HAP-1 (cell line): ENCODE measurements around the gene TREM1.

ENCODE experiments used
- DNase-seq, 2 experiments: peaks; one replicate each; pipeline ENCODE4 v3.0.0-alpha.2; 2016 to 2020; ENCODE audit warnings: low spot score in 2 of 2
- H3K27me3 ChIP-seq: fragments of 250-450 bp; sonication (Bioruptor Pico); 2 replicates; pipeline ENCODE4 v1.5.1; 2020; ENCODE audit warnings: low read depth, mild to moderate bottlenecking, moderate library complexity
- H3K36me3 ChIP-seq: fragments of 250-450 bp; sonication (Bioruptor Pico); replicated peaks from 2 replicates; pipeline ENCODE4 v1.5.1; 2020; ENCODE audit warnings: mild to moderate bottlenecking
- H3K4me1 ChIP-seq: fragments of 250-450 bp; sonication (Bioruptor Pico); 2 replicates; pipeline ENCODE4 v1.5.1; 2020; ENCODE audit warnings: mild to moderate bottlenecking
- H3K4me3 ChIP-seq: fragments of 250-450 bp; sonication (Bioruptor Pico); 2 replicates; pipeline ENCODE4 v1.5.1; 2020; ENCODE audit warnings: mild to moderate bottlenecking, moderate library complexity
- H3K9me3 ChIP-seq: fragments of 250-450 bp; sonication (Bioruptor Pico); 2 replicates; pipeline ENCODE4 v1.5.1; 2020; ENCODE audit warnings: mild to moderate bottlenecking, moderate library complexity
- in situ Hi-C: fragments of 300-500 bp; cut with MboI; formaldehyde crosslinking; loops from 3 replicates; pipeline ENCODE4 v1.14.3; 2020; ENCODE audit warnings: low sequenced_read_pairs, inconsistent platforms, mixed read lengths

The TREM1 gene

GRCh38 chr6:41286544-41287346, at the start of gene TREM1:
Gene TREM1 (minus strand): TSS chr6:41286682. CDS start chr6:41286655, 27 bp downstream.
- H3K4me3 ChIP-seq: no peak within 1 kb of the TSS
- DNase-seq: no peak
- peaks cover 13% of the 10 kb centered on the region for H3K4me1 ChIP-seq

GRCh38 chr6:41335943-41336342, 49.5 kb upstream of the TREM1 start:
- no peak for DNase-seq
- Histone ChIP-seq H3K27me3 (peaks cover 12% of the 10 kb centered on the region), H3K4me3 (no peak overlapping the region)

More at GRCh38 chr6:41286544-41287346, at the start of gene TREM1:
- no peaks in the 10 kb centered on the region for H3K9me3 ChIP-seq
- no peaks in the 10 kb centered on the region for H3K27me3 ChIP-seq
- no peaks in the 10 kb centered on the region for H3K36me3 ChIP-seq
- in situ Hi-C loops: no loop called here

GRCh38 chr6:41335296-41335695, 48.8 kb upstream of the TREM1 start, which contains the start of gene NCR2:
Gene NCR2 (plus strand): TSS chr6:41335608. CDS start chr6:41335877, 269 bp downstream.
- H3K27me3 ChIP-seq: peaks cover 16% of the 10 kb centered on the region
- in situ Hi-C loops: no loop called here
- no peak for DNase-seq
- no peaks in the 10 kb centered on the region; the same call in 1 of the 2 replicates for H3K9me3 ChIP-seq
- no peaks in the 10 kb centered on the region for H3K4me1 ChIP-seq
- H3K4me3 ChIP-seq: no peak within 1 kb of the TSS
- H3K36me3 ChIP-seq: no peaks in the 10 kb centered on the region

More at GRCh38 chr6:41335943-41336342, 49.5 kb upstream of the TREM1 start:
- no peaks in the 10 kb centered on the region; the same call in 1 of the 2 replicates for H3K9me3 ChIP-seq
- in situ Hi-C loops: no loop called here
- no peaks in the 10 kb centered on the region for H3K36me3 ChIP-seq
- no peaks in the 10 kb centered on the region for H3K4me1 ChIP-seq

GRCh38 chr6:41334482-41335040, 48.1 kb upstream of the TREM1 start:
- H3K9me3 ChIP-seq: no peaks in the 10 kb centered on the region; the same call in 1 of the 2 replicates
- H3K4me3 ChIP-seq: no peak overlapping the region
- H3K4me1 ChIP-seq: no peaks in the 10 kb centered on the region
- no peak for DNase-seq
- in situ Hi-C loops: no loop called here
- H3K36me3 ChIP-seq: no peaks in the 10 kb centered on the region
- H3K27me3 ChIP-seq: peaks cover 17% of the 10 kb centered on the region

GRCh38 chr6:41332842-41333736, 46.6 kb upstream of the TREM1 start:
- no peaks in the 10 kb centered on the region for H3K9me3 ChIP-seq
- in situ Hi-C loops: no loop called here
- no peaks in the 10 kb centered on the region for H3K4me1 ChIP-seq
- H3K27me3 ChIP-seq: peaks cover 23% of the 10 kb centered on the region
- no peaks in the 10 kb centered on the region for H3K36me3 ChIP-seq
- no peak for DNase-seq
- no peak overlapping the region for H3K4me3 ChIP-seq

GRCh38 chr6:41332241-41332640, 45.8 kb upstream of the TREM1 start:
- Histone ChIP-seq H3K27me3 (peaks cover 23% of the 10 kb centered on the region), H3K4me1 (no peaks in the 10 kb centered on the region)
- in situ Hi-C loops: no loop called here

GRCh38 chr6:41331401-41332150, 45.1 kb upstream of the TREM1 start:
- no peaks in the 10 kb centered on the region for H3K9me3 ChIP-seq
- peaks cover 29% of the 10 kb centered on the region for H3K27me3 ChIP-seq
- H3K4me3 ChIP-seq: no peak overlapping the region
- DNase-seq: no peak
- H3K4me1 ChIP-seq: no peaks in the 10 kb centered on the region
- in situ Hi-C loops: no loop called here
- H3K36me3 ChIP-seq: no peaks in the 10 kb centered on the region

More at GRCh38 chr6:41332241-41332640, 45.8 kb upstream of the TREM1 start:
- Histone ChIP-seq H3K36me3 (no peaks in the 10 kb centered on the region), H3K4me3 (no peak overlapping the region), H3K9me3 (no peaks in the 10 kb centered on the region)
- DNase-seq: no peak

GRCh38 chr6:41327177-41327576, 40.7 kb upstream of the TREM1 start:
- peaks cover 56% of the 10 kb centered on the region for H3K27me3 ChIP-seq
- no peaks in the 10 kb centered on the region for H3K9me3 ChIP-seq
- no peaks in the 10 kb centered on the region for H3K36me3 ChIP-seq
- in situ Hi-C loops: no loop called here
- H3K4me1 ChIP-seq: no peaks in the 10 kb centered on the region
- DNase-seq: no peak
- no peak overlapping the region for H3K4me3 ChIP-seq

GRCh38 chr6:41326092-41326491, 39.6 kb upstream of the TREM1 start:
- H3K27me3 ChIP-seq: peaks cover 56% of the 10 kb centered on the region
- no peak overlapping the region for H3K4me3 ChIP-seq
- no peaks in the 10 kb centered on the region for H3K4me1 ChIP-seq
- H3K9me3 ChIP-seq: no peaks in the 10 kb centered on the region
- no peak for DNase-seq
- in situ Hi-C loops: no loop called here
- no peaks in the 10 kb centered on the region for H3K36me3 ChIP-seq

- Histone ChIP-seq H3K27me3 (peaks cover 55% of the 10 kb centered on the region), H3K36me3 (no peaks in the 10 kb centered on the region), H3K9me3 (no peaks in the 10 kb centered on the region), H3K4me1 (no peaks in the 10 kb centered on the region), H3K4me3 (no peak overlapping the region)
- in situ Hi-C loops: no loop called here
- no peak for DNase-seq
Observed at GRCh38 chr6:41325446-41326066, 39.1 kb upstream of the TREM1 start.

- DNase-seq: no peak
- no peak overlapping the region for H3K4me3 ChIP-seq
- H3K27me3 ChIP-seq: peaks cover 44% of the 10 kb centered on the region
- in situ Hi-C loops: no loop called here
- no peaks in the 10 kb centered on the region for H3K9me3 ChIP-seq
- H3K36me3 ChIP-seq: no peaks in the 10 kb centered on the region
- peaks cover 4% of the 10 kb centered on the region for H3K4me1 ChIP-seq
Observed at GRCh38 chr6:41321183-41321582, 34.7 kb upstream of the TREM1 start.

GRCh38 chr6:41318654-41319565, 32.4 kb upstream of the TREM1 start:
- Histone ChIP-seq H3K36me3 (no peaks in the 10 kb centered on the region), H3K27me3 (peaks cover 46% of the 10 kb centered on the region), H3K4me1 (peaks cover 4% of the 10 kb centered on the region), H3K9me3 (no peaks in the 10 kb centered on the region), H3K4me3 (no peak overlapping the region; the same call in 1 of the 2 replicates)
- DNase-seq: peak; percentile 59 to 87
- in situ Hi-C loops: no loop called here
